ENCODE results near the gene FRYL. TPM values are rescaled to one million over a fixed set of nuclear protein-coding genes. Genes with fewer than 3 reads are reported as not detected.

FRYL gene
- total RNA-seq, 2 experiments from 2014 or later = 80.8 to 97.3 TPM

GRCh38 chr4:48668254-48669017 is 111.6 kb downstream of the FRYL start:
- H3K4me1 Mint-ChIP-seq = peaks cover 19% of the 10 kb centered on the region
- ATAC-seq = no peak
- no peak for DNase-seq
- no peaks in the 10 kb centered on the region for H3K27me3 Mint-ChIP-seq
- peaks cover 12% of the 10 kb centered on the region for H3K36me3 Mint-ChIP-seq
- CTCF ChIA-PET = interaction anchor here (1.1 to 1.3 kb wide), 2 partner anchors 13 to 15 kb away, joined by 4 read pairs; no protein-coding TSS in a partner anchor
- peaks cover 3% of the 10 kb centered on the region for H3K9me3 Mint-ChIP-seq (ENCODE audit: low read depth)
- no peak overlapping the region for H3K27ac Mint-ChIP-seq
- H3K4me3 Mint-ChIP-seq = no peak overlapping the region

GRCh38 chr4:48667148-48667547 is 112.9 kb downstream of the FRYL start:
- CTCF ChIA-PET = interaction anchor here (1.2 kb wide), 1 partner anchor 10 kb away, joined by 3 read pairs; no protein-coding TSS in a partner anchor
- peaks cover 16% of the 10 kb centered on the region for H3K36me3 Mint-ChIP-seq
- DNase-seq (no peak), ATAC-seq (no peak)
- H3K27me3 Mint-ChIP-seq = no peaks in the 10 kb centered on the region
- peaks cover 17% of the 10 kb centered on the region for H3K4me1 Mint-ChIP-seq
- H3K4me3 Mint-ChIP-seq = no peak overlapping the region
- peaks cover 3% of the 10 kb centered on the region for H3K9me3 Mint-ChIP-seq (ENCODE audit: low read depth)
- H3K27ac Mint-ChIP-seq = no peak overlapping the region

GRCh38 chr4:48665555-48666186 is 114.4 kb downstream of the FRYL start:
- no peak for DNase-seq
- Mint-ChIP-seq H3K27ac (no peak overlapping the region), H3K36me3 (peaks cover 16% of the 10 kb centered on the region), H3K9me3 (ENCODE audit: low read depth) (peaks cover under 1% of the 10 kb centered on the region), H3K4me3 (no peak overlapping the region), H3K4me1 (peaks cover 24% of the 10 kb centered on the region), H3K27me3 (no peaks in the 10 kb centered on the region)
- ATAC-seq = peak; percentile 57
- CTCF ChIA-PET = interaction anchor here (1.2 to 1.4 kb wide), 2 partner anchors 11 to 88 kb away, joined by 3 to 5 read pairs; no protein-coding TSS in a partner anchor

GRCh38 chr4:48664938-48665337 is 115.1 kb downstream of the FRYL start:
- CTCF ChIA-PET = interaction anchor here (1.2 to 1.4 kb wide), 2 partner anchors 11 to 87 kb away, joined by 3 to 5 read pairs; no protein-coding TSS in a partner anchor
- H3K4me1 Mint-ChIP-seq = peaks cover 24% of the 10 kb centered on the region
- H3K36me3 Mint-ChIP-seq = peaks cover 14% of the 10 kb centered on the region

GRCh38 chr4:48661391-48661790 is 118.7 kb downstream of the FRYL start:
- no peak for DNase-seq
- no peak overlapping the region for H3K27ac Mint-ChIP-seq
- peaks cover 17% of the 10 kb centered on the region for H3K36me3 Mint-ChIP-seq
- H3K4me1 Mint-ChIP-seq = peaks cover 15% of the 10 kb centered on the region
- H3K9me3 Mint-ChIP-seq (ENCODE audit: low read depth) = no peaks in the 10 kb centered on the region
- CTCF ChIA-PET = no interaction called here
- H3K27me3 Mint-ChIP-seq = no peaks in the 10 kb centered on the region
- ATAC-seq = no peak
- H3K4me3 Mint-ChIP-seq = no peak overlapping the region

More at GRCh38 chr4:48664938-48665337, 115.1 kb downstream of the FRYL start:
- Mint-ChIP-seq H3K9me3 (ENCODE audit: low read depth) (no peaks in the 10 kb centered on the region), H3K4me3 (no peak overlapping the region), H3K27me3 (no peaks in the 10 kb centered on the region), H3K27ac (no peak overlapping the region)
- ATAC-seq (no peak), DNase-seq (no peak)

GRCh38 chr4:48660347-48660746 is 119.7 kb downstream of the FRYL start:
- peaks cover 8% of the 10 kb centered on the region for H3K4me1 Mint-ChIP-seq
- no peaks in the 10 kb centered on the region for H3K27me3 Mint-ChIP-seq
- DNase-seq (no peak), ATAC-seq (no peak)
- no peaks in the 10 kb centered on the region for H3K9me3 Mint-ChIP-seq (ENCODE audit: low read depth)
- CTCF ChIA-PET = no interaction called here
- H3K27ac Mint-ChIP-seq = no peak overlapping the region
- no peak overlapping the region for H3K4me3 Mint-ChIP-seq
- H3K36me3 Mint-ChIP-seq = peaks cover 17% of the 10 kb centered on the region

- Mint-ChIP-seq H3K36me3 (peaks cover 16% of the 10 kb centered on the region), H3K27me3 (no peaks in the 10 kb centered on the region), H3K9me3 (ENCODE audit: low read depth) (no peaks in the 10 kb centered on the region), H3K27ac (peak overlapping the region; percentile 57), H3K4me3 (peak overlapping the region; percentile 19), H3K4me1 (peaks cover 37% of the 10 kb centered on the region)
- ATAC-seq = no peak
- no peak for DNase-seq
- CTCF ChIA-PET = interaction anchor here (0.7 to 1.9 kb wide), 2 partner anchors 8 to 14 kb away, joined by 3 to 4 read pairs; no protein-coding TSS in a partner anchor
Measured at GRCh38 chr4:48654015-48654664, 125.9 kb downstream of the FRYL start.

GRCh38 chr4:48653217-48654014 is 126.7 kb downstream of the FRYL start:
- H3K4me3 Mint-ChIP-seq = no peak overlapping the region
- peak; percentile 70 for ATAC-seq
- H3K36me3 Mint-ChIP-seq = peaks cover 15% of the 10 kb centered on the region
- peak overlapping the region; percentile 57 for H3K27ac Mint-ChIP-seq
- H3K4me1 Mint-ChIP-seq = peaks cover 37% of the 10 kb centered on the region
- H3K27me3 Mint-ChIP-seq = no peaks in the 10 kb centered on the region
- peak; percentile 54 for DNase-seq
- no peaks in the 10 kb centered on the region for H3K9me3 Mint-ChIP-seq (ENCODE audit: low read depth)
- CTCF ChIA-PET = interaction anchor here (0.7 to 1.9 kb wide), 2 partner anchors 9 to 15 kb away, joined by 3 to 4 read pairs; no protein-coding TSS in a partner anchor

- H3K4me1 Mint-ChIP-seq = peaks cover 37% of the 10 kb centered on the region
- peaks cover 21% of the 10 kb centered on the region for H3K36me3 Mint-ChIP-seq
- DNase-seq (no peak), ATAC-seq (no peak)
- H3K9me3 Mint-ChIP-seq (ENCODE audit: low read depth) = no peaks in the 10 kb centered on the region
- H3K27ac Mint-ChIP-seq = no peak overlapping the region
- H3K27me3 Mint-ChIP-seq = no peaks in the 10 kb centered on the region
- CTCF ChIA-PET = no interaction called here
- H3K4me3 Mint-ChIP-seq = no peak overlapping the region
Measured at GRCh38 chr4:48651914-48652313, 128.2 kb downstream of the FRYL start.

- H3K4me1 Mint-ChIP-seq = peaks cover 27% of the 10 kb centered on the region
- H3K27ac Mint-ChIP-seq = no peak overlapping the region
- no peaks in the 10 kb centered on the region for H3K9me3 Mint-ChIP-seq (ENCODE audit: low read depth)
- no peak for ATAC-seq
- CTCF ChIA-PET = no interaction called here
- H3K36me3 Mint-ChIP-seq = peaks cover 21% of the 10 kb centered on the region
- DNase-seq = no peak
- no peak overlapping the region for H3K4me3 Mint-ChIP-seq
- H3K27me3 Mint-ChIP-seq = no peaks in the 10 kb centered on the region
Measured at GRCh38 chr4:48649505-48649904, 130.6 kb downstream of the FRYL start.

GRCh38 chr4:48645225-48645794 is 134.8 kb downstream of the FRYL start:
- Mint-ChIP-seq H3K27me3 (no peaks in the 10 kb centered on the region), H3K4me1 (peaks cover 2% of the 10 kb centered on the region), H3K36me3 (peaks cover 9% of the 10 kb centered on the region), H3K27ac (no peak overlapping the region), H3K9me3 (ENCODE audit: low read depth) (no peaks in the 10 kb centered on the region), H3K4me3 (no peak overlapping the region)
- DNase-seq = no peak
- CTCF ChIA-PET = no interaction called here
- ATAC-seq = no peak

- no peak overlapping the region for H3K4me3 Mint-ChIP-seq
- H3K27ac Mint-ChIP-seq = no peak overlapping the region
- H3K36me3 Mint-ChIP-seq = peaks cover 8% of the 10 kb centered on the region
- CTCF ChIA-PET = interaction anchor here (1.0 kb wide), 1 partner anchor 24 kb away, joined by 3 read pairs; no protein-coding TSS in a partner anchor
- no peaks in the 10 kb centered on the region for H3K27me3 Mint-ChIP-seq
- H3K4me1 Mint-ChIP-seq = no peaks in the 10 kb centered on the region
- no peak for DNase-seq
- ATAC-seq = no peak
- peaks cover 1% of the 10 kb centered on the region for H3K9me3 Mint-ChIP-seq (ENCODE audit: low read depth)
Measured at GRCh38 chr4:48642421-48643374, 137.4 kb downstream of the FRYL start.

Measured in activated CD8-positive, alpha-beta memory T cell treated with anti-CD3 and anti-CD28 coated beads, Interleukin-2, amount 10 ng/mL, durations not matched to agents 7 days and 5 days (primary cell).